HUES6 (cell line): ENCODE results near the gene NFIA.
A peak's percentile ranks its signal among the peaks of the same experiment; 100 is the strongest.

Source experiments
- H3K27ac ChIP-seq: 2 replicates; pipeline ENCODE4 v1.7.0; 2013; ENCODE audit warnings: low read depth, mild to moderate bottlenecking, low read length, inconsistent platforms
- H3K27me3 ChIP-seq: 2 replicates; pipeline ENCODE4 v1.6.1; 2013; ENCODE audit warnings: low read length; ENCODE audit not compliant: control insufficient read depth, insufficient read depth
- H3K36me3 ChIP-seq: 2 replicates; pipeline ENCODE4 v1.6.1; 2013; ENCODE audit warnings: low read length; ENCODE audit not compliant: control insufficient read depth, insufficient read depth
- H3K4me1 ChIP-seq: 2 replicates; pipeline ENCODE4 v1.6.1; 2013; ENCODE audit warnings: low read length; ENCODE audit not compliant: control insufficient read depth, insufficient read depth
- H3K4me3 ChIP-seq: 2 replicates; pipeline ENCODE4 v1.5.1; 2013; ENCODE audit warnings: low read depth, low read length
- H3K9ac ChIP-seq: one replicate; pipeline ENCODE4 v1.6.1; 2013; ENCODE audit warnings: mild to moderate bottlenecking, low read length
- H3K9me3 ChIP-seq: 2 replicates; pipeline ENCODE4 v1.6.1; 2013; ENCODE audit warnings: low read depth, low read length; ENCODE audit not compliant: control insufficient read depth, insufficient read depth

NFIA gene

DNA sequence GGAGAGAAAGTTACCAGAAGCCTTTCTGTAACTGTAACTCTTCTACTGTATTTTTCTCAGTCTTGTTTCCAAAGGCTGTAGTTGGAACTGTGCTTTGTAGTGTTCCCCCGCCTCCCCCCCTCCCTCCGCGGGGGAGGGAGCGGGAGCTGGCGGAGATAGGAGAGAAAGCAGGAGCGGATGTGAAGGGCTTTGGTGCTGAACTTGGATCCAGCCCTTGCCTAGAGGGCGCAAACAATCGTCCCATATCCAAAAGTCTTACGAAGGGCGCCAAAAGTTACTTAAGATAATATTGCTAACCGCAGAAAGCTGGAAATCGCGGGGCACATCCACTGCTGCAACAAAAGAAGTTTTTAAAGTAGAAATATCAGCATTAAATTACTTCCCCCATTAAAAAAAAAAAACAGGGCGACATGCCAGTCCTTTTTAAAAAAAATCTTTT, 2.4 kb upstream of the NFIA start:
- Histone ChIP-seq H3K27me3 (peaks cover 63% of the 10 kb centered on the region), H3K9ac (no peak overlapping the region), H3K4me3 (peak overlapping the region; percentile 82), H3K27ac (no peak overlapping the region), H3K9me3 (no peaks in the 10 kb centered on the region), H3K4me1 (peaks cover 32% of the 10 kb centered on the region), H3K36me3 (no peaks in the 10 kb centered on the region)

DNA sequence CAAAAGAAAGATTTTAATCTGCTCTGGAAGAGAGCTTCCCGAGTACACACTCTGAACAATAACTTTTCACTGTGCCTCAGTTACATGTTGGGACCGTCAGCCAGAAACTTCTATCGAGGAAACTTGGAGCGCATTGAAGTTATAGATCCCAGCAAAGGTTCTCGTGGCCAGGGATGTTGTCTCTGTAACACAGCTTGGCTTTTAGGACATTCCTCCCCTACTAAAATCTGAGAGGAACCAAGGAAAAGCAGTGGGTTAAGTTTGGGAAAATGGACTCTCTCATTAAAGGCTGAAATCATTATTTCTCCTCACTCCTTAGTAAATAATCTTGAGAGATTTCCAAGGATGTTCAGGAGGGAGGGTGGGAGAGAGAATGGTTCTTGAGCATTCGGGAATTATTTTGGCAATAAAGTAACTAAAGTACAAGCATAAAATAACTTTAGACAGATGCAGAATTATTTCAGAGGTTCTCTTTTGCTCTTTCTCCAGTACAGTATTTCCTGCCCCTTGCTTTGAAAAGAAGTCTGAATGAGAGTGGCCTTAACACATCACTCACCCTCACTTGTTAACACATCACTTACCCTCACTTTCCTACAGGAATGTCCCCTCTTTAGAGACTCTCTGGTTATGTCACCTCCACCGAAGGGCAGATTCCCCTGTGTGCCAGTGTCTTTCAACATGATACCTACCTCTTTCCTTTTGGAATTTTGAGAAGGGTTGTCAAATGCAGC, 1.8 kb upstream of the NFIA start:
- Histone ChIP-seq H3K9ac (peak overlapping the region; percentile 5), H3K4me1 (peaks cover 32% of the 10 kb centered on the region), H3K36me3 (no peaks in the 10 kb centered on the region), H3K27me3 (peaks cover 69% of the 10 kb centered on the region), H3K9me3 (no peaks in the 10 kb centered on the region), H3K4me3 (peak overlapping the region; percentile 82), H3K27ac (no peak overlapping the region)

DNA sequence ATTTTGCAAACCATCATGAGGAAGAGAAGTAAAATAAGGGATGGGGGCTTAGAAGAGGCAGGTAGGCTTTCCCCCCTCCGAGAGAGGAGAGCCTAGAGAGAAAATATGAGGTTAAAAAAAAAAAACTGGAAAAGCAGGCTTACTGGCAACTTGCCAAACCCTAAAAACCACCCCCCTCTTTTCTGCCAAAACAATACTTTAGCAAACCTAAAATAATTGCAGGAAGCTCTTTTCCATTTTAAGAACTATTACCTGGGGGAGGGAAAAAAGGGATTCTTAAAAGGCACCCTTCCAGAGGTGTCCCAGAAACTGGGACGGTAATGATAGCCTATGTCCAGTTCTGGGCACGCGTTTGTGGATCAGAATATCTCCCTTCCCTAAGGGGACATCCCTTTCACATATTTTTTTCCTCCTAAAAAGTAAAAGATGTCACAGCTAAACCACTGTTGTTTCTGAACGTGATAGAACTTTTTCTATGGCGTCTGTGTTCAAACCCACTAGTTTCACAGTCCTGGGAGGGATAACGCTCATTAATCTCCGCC, 1.1 kb upstream of the NFIA start:
- peaks cover 30% of the 10 kb centered on the region for H3K4me1 ChIP-seq
- peaks cover 76% of the 10 kb centered on the region for H3K27me3 ChIP-seq
- peak overlapping the region; percentile 14 for H3K9ac ChIP-seq

DNA sequence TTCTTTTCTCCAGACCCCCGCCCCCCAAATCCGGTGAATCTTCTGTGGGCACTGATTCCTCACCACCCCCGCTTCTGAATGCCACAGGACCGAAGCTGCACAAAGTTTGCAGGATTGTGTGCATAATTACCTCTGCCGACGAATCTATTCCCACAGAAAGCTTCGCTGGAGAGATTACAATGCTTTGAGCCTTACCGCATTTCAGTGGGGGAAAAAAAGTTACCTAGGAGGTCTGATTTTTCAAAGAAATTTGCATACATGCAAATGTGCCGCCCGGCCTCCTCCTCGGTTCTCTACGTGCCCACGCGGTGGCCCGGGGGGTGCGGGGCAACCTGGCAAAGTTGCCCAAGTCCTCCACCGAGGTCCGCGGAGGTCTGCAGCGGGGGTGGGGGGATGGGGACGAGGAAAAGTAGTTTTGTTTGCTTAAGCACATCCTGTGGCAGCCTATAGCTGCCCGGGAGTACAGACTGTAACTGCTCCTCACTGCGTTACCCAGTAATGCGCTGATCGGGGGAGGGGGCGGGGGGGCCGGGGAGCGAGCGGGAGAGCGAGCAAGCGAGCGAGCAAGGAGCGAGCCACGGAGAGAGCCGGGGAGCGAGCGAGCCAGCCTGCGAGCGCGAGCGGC, 563 bp upstream of the NFIA start:
- Histone ChIP-seq H3K27me3 (peaks cover 78% of the 10 kb centered on the region), H3K4me1 (peaks cover 30% of the 10 kb centered on the region), H3K9ac (peak overlapping the region; percentile 14), H3K36me3 (no peaks in the 10 kb centered on the region), H3K27ac (no peak overlapping the region), H3K4me3 (peak overlapping the region; percentile 82), H3K9me3 (no peaks in the 10 kb centered on the region)

More for the DNA sequence above, 1.1 kb upstream of the NFIA start:
- Histone ChIP-seq H3K27ac (no peak overlapping the region), H3K4me3 (peak overlapping the region; percentile 82), H3K9me3 (no peaks in the 10 kb centered on the region), H3K36me3 (no peaks in the 10 kb centered on the region)

DNA sequence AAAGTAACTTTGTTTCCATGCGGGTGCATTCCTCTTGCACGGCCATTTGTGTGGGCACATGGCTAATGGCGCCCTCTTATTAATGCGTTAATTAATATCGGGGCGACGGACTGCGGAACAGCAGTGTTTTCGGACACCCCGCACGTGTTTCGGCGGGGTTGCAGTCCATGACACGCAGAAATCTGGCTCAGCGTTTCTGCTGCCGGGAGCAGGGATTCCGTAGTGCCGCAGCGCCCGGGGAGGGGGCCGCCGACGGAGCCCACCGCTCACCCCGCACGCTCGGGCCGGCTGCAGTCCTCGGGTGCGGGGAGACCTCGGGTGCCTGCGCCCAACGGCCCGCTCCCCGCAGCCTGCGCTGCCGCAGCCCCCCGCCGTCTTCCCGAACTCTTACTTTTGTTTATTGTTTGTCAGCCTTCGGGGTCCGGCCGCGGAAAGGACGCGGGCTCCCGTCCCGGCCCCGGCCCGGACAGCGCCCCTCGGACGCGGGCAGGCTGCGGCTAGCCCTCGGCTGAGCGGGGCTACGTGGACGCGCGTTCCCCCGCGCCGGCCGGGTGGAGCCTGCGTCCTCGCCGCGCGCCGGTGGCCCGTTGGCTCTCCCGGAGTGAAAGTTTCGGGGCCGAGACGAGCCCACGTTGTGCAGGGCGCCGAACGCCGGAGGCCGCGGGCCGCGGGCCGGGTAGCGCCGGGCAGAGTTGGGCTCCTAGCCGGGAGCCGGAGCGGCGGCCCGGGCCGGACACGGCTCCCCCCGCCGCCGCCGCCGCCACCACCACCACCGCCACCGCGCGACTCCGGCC, 849 bp downstream of the NFIA start:
- H3K4me3 ChIP-seq, result peak overlapping the region; percentile 82
- H3K27me3 ChIP-seq, result peaks cover 76% of the 10 kb centered on the region
- no peak overlapping the region for H3K27ac ChIP-seq
- no peaks in the 10 kb centered on the region for H3K36me3 ChIP-seq
- no peaks in the 10 kb centered on the region for H3K9me3 ChIP-seq
- H3K4me1 ChIP-seq, result peaks cover 30% of the 10 kb centered on the region
- peak overlapping the region; percentile 45 for H3K9ac ChIP-seq

DNA sequence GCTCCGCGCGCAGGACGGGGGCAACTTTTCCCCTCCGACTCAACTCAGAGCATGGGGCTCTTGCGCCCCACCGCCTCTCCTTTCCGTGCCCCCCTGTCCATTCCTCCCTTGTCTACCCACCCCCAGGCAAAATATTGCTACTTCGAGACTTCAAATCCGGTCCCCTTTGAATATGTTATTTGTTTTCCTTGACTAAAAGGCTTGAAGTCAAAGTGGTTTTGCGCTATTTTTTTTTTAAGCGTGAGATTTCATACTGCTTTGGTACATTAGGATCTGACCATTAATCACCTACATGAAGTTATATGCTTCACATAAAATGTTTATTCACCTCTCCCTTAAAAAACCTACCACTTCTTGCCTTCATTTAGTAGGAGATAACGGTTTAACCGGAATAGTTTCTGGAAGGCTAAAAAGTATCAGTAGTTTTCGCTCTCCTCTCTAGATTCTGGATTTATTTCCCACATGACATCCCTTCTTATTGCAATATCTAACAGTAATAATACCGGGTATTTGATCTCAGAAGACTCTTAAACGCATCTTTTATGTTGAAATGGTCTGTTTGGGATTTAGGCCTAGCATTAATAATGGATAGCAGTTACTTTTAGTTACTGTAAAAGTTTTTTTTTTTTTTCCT, 1.6 kb downstream of the NFIA start:
- H3K4me1 ChIP-seq, result peaks cover 29% of the 10 kb centered on the region
- no peaks in the 10 kb centered on the region for H3K36me3 ChIP-seq
- peak overlapping the region; percentile 82 for H3K4me3 ChIP-seq
- no peak overlapping the region for H3K27ac ChIP-seq
- H3K9me3 ChIP-seq, result no peaks in the 10 kb centered on the region
- peaks cover 69% of the 10 kb centered on the region for H3K27me3 ChIP-seq
- no peak overlapping the region for H3K9ac ChIP-seq

DNA sequence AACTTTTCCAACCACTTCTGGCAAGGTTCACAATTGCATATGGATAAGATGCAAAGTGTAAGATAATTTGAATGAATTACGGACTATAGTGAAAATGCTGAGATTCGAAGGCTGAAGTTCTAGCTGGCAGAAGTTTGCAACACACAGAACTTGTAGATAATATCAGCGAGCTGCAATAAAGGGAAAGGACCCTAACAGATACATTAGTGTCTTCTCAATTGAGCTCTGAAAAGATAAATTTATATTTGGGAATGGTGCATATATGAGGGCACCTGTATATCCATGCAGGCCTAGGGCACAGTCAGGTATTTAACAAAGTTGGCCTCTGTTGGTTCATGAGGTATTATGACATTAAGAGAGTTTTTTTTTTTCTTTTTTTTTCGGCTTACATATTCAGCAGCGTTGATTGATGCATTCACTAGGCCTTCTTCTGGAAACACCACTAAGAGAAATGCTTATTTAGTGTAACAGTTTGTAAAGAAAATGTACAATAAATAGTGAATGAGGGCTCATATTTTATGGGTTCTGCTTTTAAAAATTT, 2.2 kb downstream of the NFIA start:
- Histone ChIP-seq H3K9me3 (no peaks in the 10 kb centered on the region), H3K4me3 (no peak overlapping the region), H3K27me3 (peaks cover 63% of the 10 kb centered on the region), H3K27ac (no peak overlapping the region), H3K4me1 (peaks cover 22% of the 10 kb centered on the region), H3K36me3 (no peaks in the 10 kb centered on the region), H3K9ac (no peak overlapping the region)

DNA sequence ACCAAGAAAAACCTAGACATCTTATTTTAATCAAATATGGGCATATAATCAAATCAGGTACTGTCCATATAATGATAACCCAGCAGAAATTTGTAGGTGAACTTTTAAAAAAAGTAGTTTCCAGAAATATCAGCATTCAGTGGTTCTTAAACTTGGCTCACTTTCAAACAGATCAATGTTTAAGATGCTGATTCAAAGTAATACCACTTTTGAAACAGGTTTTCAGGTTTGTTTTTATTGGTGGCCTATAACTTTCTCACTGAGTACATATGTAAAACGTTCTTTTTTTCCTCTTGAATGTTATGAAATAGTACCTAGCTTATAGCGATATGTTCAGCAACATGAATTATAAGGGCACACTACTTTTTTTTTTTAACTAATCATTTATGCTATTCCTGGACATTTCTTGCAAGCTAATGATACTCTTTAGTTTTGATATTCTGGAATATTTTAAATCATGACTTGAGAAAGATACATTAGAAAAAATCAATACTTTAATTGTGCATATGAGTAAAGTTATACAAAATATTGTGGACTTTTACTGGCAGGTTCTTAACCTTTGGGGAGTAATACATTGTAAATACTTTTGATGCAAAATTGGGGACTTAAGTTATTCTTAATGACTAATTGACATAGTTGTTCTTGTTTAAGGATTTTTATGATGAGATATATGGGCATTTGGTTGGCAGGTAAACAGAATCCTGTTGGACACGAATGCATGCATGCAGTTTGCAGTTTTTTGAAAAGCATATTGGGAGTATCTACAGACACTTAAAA, 3.0 kb downstream of the NFIA start:
- no peaks in the 10 kb centered on the region for H3K36me3 ChIP-seq
- H3K4me1 ChIP-seq, result peaks cover 17% of the 10 kb centered on the region
- H3K4me3 ChIP-seq, result no peak overlapping the region
- H3K27me3 ChIP-seq, result peaks cover 57% of the 10 kb centered on the region
- no peak overlapping the region for H3K27ac ChIP-seq
- no peak overlapping the region for H3K9ac ChIP-seq
- no peaks in the 10 kb centered on the region for H3K9me3 ChIP-seq

DNA sequence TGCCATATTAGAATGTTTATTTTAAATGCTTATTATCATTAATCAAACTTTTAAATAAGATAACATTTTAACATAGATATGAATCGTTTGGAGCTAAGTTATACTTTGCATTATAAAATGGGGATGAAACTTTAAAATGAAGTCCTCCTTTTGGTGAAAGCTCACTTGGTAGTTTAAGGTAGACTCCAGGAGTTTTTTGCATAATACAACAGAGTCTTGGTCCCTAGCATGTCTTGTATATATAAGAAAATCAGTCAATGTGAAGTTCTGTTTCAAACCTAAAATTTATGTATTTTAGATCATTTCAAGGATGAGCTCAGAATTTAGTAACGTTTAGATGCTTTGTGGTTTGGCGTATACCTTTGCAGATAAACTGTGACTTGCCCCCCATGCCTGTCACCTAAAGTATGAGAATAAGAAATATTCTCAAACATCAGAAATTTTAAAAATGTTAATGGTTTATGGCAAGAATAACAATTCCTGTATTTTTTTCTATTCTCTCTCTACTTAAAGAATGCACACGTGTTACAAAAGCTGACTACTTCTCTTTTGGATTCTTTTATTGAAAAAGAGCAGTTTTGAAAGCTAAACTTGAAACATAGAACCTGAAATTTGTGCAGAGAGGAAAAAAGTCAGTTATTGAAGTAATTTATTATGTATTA, 3.8 kb downstream of the NFIA start:
- H3K9ac ChIP-seq, result no peak overlapping the region
- peaks cover 49% of the 10 kb centered on the region for H3K27me3 ChIP-seq
- no peak overlapping the region for H3K4me3 ChIP-seq
- no peaks in the 10 kb centered on the region for H3K9me3 ChIP-seq
- peaks cover 11% of the 10 kb centered on the region for H3K4me1 ChIP-seq
- H3K36me3 ChIP-seq, result no peaks in the 10 kb centered on the region
- no peak overlapping the region for H3K27ac ChIP-seq
